DND-41 (cell line): Measurements from ENCODE around the gene GAPDH.
"Not testable (repeated sequence)": the region's sequence is repeated elsewhere in the genome, so short reads cannot be mapped to it uniquely, and the experiment has no call there.

Experiments used
- ATAC-seq: fragments of 200-7000 bp; cut with Tn5 transposase; 3 replicates; pipeline ENCODE4 v1.9.1; 2021; ENCODE audit warnings: low read depth; ENCODE audit not compliant: insufficient read depth
- DNase-seq: peaks from one replicate; pipeline ENCODE4 v3.0.0-alpha.2; 2020
- H2AFZ ChIP-seq: 2 replicates; pipeline ENCODE4 v1.6.0; 2012; ENCODE audit warnings: low read depth, low read length
- H3K27ac ChIP-seq: 2 replicates; pipeline ENCODE4 v1.5.1; 2012; ENCODE audit warnings: low read length, inconsistent platforms
- H3K27me3 ChIP-seq: fragments of 200-600 bp; sonication (generic); 2 replicates; pipeline ENCODE4 v1.6.0; 2012; ENCODE audit warnings: low read length, mild to moderate bottlenecking, inconsistent platforms; ENCODE audit not compliant: insufficient read depth, poor library complexity
- H3K36me3 ChIP-seq: 2 replicates; pipeline ENCODE4 v1.5.1; 2012; ENCODE audit warnings: low read length, inconsistent platforms; ENCODE audit not compliant: insufficient read depth
- H3K4me1 ChIP-seq: 2 replicates; pipeline ENCODE4 v1.5.1; 2012; ENCODE audit warnings: mild to moderate bottlenecking, low read length; ENCODE audit not compliant: insufficient read depth
- H3K4me2 ChIP-seq: 2 replicates; pipeline ENCODE4 v1.6.0; 2012; ENCODE audit warnings: mild to moderate bottlenecking, moderate library complexity, low read length, inconsistent platforms; ENCODE audit not compliant: insufficient read depth
- H3K4me3 ChIP-seq, 2 experiments: fragments of 200-600 bp in 1 of 2; shearing (Covaris generic) in 1 of 2; 2 replicates each; pipeline ENCODE4 v1.5.1; 2012 to 2016; ENCODE audit warnings: inconsistent platforms in 2 of 2, low read length in 2 of 2, mild to moderate bottlenecking in 2 of 2, low read depth in 1 of 2, moderate library complexity in 1 of 2
- H3K79me2 ChIP-seq: 2 replicates; pipeline ENCODE4 v1.6.0; 2012; ENCODE audit warnings: low read length, inconsistent platforms; ENCODE audit not compliant: insufficient read depth
- H3K9ac ChIP-seq: 2 replicates; pipeline ENCODE4 v1.6.0; 2012; ENCODE audit warnings: low read depth, mild to moderate bottlenecking, inconsistent platforms, low read length, moderate library complexity
- H3K9me3 ChIP-seq: 2 replicates; pipeline ENCODE4 v1.5.1; 2012; ENCODE audit warnings: low read length, moderate library complexity, mild to moderate bottlenecking, inconsistent platforms; ENCODE audit not compliant: insufficient read depth, severe bottlenecking
- H4K20me1 ChIP-seq: 2 replicates; pipeline ENCODE4 v1.6.0; 2012; ENCODE audit warnings: low read length; ENCODE audit not compliant: insufficient read depth
- EZH2 ChIP-seq: IDR thresholded peaks from 3 replicates; pipeline ENCODE4 v1.6.1; 2012; ENCODE audit warnings: borderline replicate concordance, low read depth, mild to moderate bottlenecking, moderate library complexity, low read length, inconsistent platforms; ENCODE audit not compliant: severe bottlenecking
- TF ChIP-seq, protein P1 (sequence below): IDR thresholded peaks from 2 replicates; pipeline ENCODE4 v1.5.1; 2012; ENCODE audit warnings: borderline replicate concordance, low read length, moderate library complexity, mild to moderate bottlenecking; ENCODE audit not compliant: poor library complexity, severe bottlenecking; ENCODE audit errors: extremely low read depth

The GAPDH gene

GRCh38 chr12:6556857-6557256, 22.5 kb downstream of the GAPDH start:
- no peak overlapping the region for H3K27ac ChIP-seq
- peaks cover 69% of the 10 kb centered on the region for H3K36me3 ChIP-seq
- peaks cover 47% of the 10 kb centered on the region for H4K20me1 ChIP-seq
- peaks cover 41% of the 10 kb centered on the region for H3K79me2 ChIP-seq
- no peaks in the 10 kb centered on the region for H3K9me3 ChIP-seq
- H3K4me3 ChIP-seq: no peak overlapping the region
- H3K4me1 ChIP-seq: peaks cover 45% of the 10 kb centered on the region
- ATAC-seq (no peak), DNase-seq (no peak)
- H3K9ac ChIP-seq: peak overlapping the region; percentile 75; the same call in 1 of the 2 replicates
- H3K4me2 ChIP-seq: peak overlapping the region; percentile 97; the same call in 1 of the 2 replicates
- TF ChIP-seq, protein P1, sequence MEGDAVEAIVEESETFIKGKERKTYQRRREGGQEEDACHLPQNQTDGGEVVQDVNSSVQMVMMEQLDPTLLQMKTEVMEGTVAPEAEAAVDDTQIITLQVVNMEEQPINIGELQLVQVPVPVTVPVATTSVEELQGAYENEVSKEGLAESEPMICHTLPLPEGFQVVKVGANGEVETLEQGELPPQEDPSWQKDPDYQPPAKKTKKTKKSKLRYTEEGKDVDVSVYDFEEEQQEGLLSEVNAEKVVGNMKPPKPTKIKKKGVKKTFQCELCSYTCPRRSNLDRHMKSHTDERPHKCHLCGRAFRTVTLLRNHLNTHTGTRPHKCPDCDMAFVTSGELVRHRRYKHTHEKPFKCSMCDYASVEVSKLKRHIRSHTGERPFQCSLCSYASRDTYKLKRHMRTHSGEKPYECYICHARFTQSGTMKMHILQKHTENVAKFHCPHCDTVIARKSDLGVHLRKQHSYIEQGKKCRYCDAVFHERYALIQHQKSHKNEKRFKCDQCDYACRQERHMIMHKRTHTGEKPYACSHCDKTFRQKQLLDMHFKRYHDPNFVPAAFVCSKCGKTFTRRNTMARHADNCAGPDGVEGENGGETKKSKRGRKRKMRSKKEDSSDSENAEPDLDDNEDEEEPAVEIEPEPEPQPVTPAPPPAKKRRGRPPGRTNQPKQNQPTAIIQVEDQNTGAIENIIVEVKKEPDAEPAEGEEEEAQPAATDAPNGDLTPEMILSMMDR: no peak
- no peak for TF ChIP-seq EZH2
- no peaks in the 10 kb centered on the region for H3K27me3 ChIP-seq
- no peak overlapping the region for H2AFZ ChIP-seq

DNA sequence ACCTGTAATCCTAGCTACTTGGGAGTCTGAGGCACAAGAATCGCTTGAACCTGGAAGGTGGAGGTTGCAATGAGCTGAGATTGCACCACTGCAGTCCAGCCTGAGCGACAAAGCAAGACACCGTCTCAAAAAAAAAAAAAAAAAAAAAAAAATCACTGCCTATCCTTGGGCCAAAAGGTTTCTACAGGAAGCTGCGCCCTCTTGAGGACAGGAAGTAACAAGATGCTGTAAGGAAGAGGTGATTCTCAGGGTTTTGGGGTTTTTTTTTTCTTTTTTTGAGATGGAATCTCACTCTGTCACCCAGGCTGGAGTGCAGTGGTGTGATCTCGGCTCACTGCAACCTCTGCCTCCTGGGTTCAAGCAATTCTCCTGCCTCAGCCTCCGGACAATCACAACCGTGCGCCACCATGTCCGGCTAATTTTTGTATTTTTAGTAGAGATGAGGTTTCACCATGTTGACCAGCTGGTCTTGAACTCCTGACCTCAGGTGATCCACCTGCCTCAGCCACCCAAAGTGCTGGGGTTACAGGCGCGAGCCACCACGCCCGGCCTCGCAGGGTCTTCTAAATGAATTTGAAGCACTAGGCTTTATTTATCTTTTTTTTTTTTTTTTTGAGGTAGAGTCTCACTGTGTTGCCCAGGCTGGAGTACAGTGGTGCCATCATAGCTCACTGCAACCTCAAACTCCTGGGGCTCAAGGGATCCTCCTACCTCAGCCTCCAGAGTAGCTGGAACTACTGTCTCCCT, 23.9 kb downstream of the GAPDH start:
- H3K27ac ChIP-seq, H3K9me3 ChIP-seq, H3K27me3 ChIP-seq, H3K9ac ChIP-seq, ATAC-seq, H2AFZ ChIP-seq, H3K4me3 ChIP-seq, H3K4me2 ChIP-seq: not testable (repeated sequence)
- Histone ChIP-seq H3K36me3 (peaks cover 70% of the 10 kb centered on the region), H3K4me1 (peaks cover 33% of the 10 kb centered on the region), H3K79me2 (peaks cover 35% of the 10 kb centered on the region), H4K20me1 (peaks cover 39% of the 10 kb centered on the region)
- peak; percentile 65 for DNase-seq
- TF ChIP-seq, protein P1: peak; percentile 62

GRCh38 chr12:6559500-6559899, 25.2 kb downstream of the GAPDH start:
- DNase-seq: no peak
- H3K36me3 ChIP-seq: peaks cover 72% of the 10 kb centered on the region
- H3K79me2 ChIP-seq: peaks cover 29% of the 10 kb centered on the region
- no peaks in the 10 kb centered on the region for H3K9me3 ChIP-seq
- no peak overlapping the region for H3K9ac ChIP-seq
- ATAC-seq: no peak
- no peak for TF ChIP-seq EZH2
- TF ChIP-seq, protein P1: no peak
- H2AFZ ChIP-seq: no peak overlapping the region
- H3K4me3 ChIP-seq: no peak overlapping the region
- H3K27ac ChIP-seq: no peak overlapping the region
- H3K4me2 ChIP-seq: no peak overlapping the region
- peaks cover 36% of the 10 kb centered on the region for H4K20me1 ChIP-seq
- peaks cover 21% of the 10 kb centered on the region for H3K4me1 ChIP-seq
- H3K27me3 ChIP-seq: no peaks in the 10 kb centered on the region
